Fibroblast of the conjunctiva (primary cell): ENCODE measurements around the gene SCMH1.
"Not testable (repeated sequence)": the region's sequence is repeated elsewhere in the genome, so short reads cannot be mapped to it uniquely, and the experiment has no call there.

Experiments used
- DNase-seq: peaks from one replicate; pipeline ENCODE4 v3.0.0-alpha.2; 2010; ENCODE audit warnings: low read depth

SCMH1 gene

DNA sequence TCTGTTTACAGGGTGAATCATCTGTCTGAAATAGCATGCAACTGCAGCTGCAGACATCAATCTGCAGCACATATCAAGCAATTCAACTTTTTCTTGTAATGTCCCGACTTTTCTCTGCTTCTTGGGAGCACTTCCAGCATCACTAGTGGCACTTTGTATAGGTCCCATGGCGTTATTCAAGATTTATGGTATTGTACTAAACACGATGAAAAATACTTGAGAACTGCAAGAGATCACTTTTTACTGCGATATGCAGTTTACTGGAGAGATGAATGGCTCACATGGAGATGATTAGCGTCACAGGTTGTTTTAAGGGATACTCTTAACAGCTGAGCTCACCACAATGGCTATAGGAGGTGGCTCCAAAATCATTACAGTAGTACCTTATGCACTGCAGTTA, 7.2 kb upstream of the SCMH1 start:
- no peak for DNase-seq

DNA sequence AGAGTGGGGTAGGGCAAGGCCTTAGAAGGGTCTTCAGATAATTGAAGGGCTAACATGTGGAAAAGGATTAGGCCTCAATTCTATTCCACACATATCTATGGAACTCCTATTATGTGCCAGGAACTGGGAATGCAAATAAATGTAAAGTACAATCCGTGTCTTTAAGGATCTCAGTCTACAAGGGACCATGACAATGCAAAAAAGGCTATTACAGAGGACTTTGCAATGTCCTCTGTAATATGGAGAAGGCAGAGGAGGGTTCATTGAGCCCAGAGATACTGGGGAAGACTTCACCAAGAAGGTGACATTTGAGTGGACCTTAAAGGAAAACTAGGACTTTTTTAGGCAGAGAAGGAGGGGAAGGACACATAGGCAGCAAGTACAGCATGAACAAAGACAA, 4.5 kb upstream of the SCMH1 start:
- no peak for DNase-seq

DNA sequence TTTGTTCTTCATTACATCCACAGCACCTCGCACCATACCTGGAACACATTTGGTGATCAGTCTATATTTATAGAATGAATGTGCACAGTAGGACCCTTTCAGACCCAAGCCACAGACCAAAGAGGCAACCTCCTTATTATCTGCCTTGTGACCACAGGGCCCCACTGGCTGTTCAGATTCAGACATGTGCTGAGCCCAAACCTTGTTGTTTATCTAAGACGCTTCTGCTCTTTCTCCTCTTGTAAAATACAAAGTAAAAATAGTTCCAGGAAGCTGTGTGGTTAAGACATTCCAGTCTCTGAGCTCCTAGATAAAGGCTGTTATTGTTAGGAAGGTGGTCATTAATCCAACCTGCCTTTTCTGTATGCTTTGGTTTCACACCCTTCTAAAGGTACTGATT, 3.6 kb upstream of the SCMH1 start:
- no peak for DNase-seq

DNA sequence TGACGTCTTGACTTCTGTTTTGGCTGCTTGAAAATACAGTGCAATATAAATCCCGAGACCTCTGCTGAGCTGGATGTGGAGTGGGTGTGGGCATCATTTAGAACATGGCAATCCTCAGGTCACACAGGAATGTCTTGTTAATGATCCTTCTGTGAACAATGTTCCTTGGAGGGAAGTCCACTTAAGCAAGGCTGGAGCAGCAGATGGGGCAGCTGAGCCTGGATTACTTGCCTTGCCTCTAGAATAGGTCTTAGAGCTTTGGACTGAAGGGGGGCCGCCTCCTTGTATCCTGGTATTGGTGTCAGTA, 926 bp upstream of the SCMH1 start:
- no peak for DNase-seq

DNA sequence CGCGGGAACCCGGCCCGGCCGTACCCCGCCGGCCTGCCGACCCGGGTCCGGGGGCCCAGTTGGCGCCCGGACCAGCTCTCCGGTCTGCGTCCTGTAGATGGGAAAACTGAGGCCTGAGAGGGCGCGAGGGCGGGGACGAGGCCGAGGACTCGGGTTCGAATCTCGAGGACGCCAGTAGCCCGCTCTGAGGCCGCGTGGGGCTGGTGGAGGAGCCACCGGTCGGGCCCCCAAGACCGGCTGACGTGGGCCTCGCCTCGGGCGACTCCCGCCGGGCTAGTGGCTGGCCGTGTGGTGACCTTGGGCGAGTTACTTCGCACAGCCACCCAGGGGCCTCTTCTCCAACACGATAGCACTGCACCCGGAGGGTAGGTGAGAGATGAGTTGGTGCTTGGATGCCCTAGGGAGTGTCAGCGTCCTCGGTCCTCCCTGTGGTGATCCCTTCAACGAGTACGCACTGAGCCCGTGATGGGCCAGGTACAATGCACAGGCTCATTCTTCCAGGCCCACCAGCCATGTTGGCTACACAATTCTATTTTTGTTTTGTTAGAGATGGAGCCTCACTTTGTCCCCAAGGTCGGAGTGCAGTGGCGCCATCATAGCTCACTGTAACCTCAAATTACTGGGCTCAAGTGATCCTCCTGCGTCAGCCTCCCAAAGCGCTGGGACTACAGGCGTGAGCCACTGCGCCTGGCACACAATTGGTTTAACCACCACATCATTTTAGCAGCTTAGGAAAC, 404 bp upstream of the SCMH1 start:
- DNase-seq = no peak

DNA sequence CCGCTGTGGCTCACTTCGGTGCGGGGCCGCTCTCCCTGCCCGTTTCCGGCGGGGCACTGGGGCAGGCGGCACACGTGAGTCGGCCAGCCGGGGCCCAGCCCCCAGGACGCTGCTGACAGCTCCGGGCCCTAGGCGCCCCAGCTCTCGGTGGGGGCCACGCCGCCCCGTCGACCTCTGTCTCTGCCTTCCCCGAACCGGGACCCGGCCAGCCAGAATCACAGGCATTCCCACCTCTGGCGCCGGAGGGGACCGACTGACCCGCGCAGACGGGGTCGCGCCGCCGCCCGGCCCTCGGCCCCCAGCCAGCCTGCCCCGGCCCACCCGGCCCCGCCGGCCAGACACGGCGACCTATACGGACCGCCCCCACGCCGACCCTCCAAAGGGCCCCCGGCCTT, 755 bp downstream of the SCMH1 start:
- no peak for DNase-seq

DNA sequence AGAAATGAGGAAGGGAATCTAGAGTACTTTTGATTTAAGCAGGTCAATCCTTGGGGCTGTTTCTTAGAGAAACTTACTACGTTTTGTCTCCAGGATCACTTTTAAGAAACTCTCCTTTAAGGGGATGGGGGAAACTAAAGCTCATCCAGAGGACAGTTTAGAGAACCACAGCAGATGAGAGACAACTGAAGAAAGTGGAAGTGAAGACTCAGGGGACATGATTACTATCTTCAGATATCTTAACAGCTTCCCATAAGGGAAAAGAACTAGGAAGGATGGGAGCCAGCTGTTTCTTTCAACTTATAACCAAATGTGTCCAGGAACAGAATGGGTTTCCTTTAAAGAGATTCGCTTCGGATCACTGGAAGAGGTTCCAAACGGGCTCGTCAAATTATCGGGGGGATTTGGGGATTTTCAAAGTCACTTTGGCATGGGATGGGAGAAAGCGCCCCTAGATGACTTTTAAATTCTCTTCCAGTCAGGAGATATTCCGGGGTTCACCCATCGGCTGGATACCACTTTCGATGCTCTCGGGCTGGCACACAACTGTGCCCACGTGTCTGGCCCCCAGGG, 1.2 kb downstream of the SCMH1 start:
- DNase-seq = no peak

DNA sequence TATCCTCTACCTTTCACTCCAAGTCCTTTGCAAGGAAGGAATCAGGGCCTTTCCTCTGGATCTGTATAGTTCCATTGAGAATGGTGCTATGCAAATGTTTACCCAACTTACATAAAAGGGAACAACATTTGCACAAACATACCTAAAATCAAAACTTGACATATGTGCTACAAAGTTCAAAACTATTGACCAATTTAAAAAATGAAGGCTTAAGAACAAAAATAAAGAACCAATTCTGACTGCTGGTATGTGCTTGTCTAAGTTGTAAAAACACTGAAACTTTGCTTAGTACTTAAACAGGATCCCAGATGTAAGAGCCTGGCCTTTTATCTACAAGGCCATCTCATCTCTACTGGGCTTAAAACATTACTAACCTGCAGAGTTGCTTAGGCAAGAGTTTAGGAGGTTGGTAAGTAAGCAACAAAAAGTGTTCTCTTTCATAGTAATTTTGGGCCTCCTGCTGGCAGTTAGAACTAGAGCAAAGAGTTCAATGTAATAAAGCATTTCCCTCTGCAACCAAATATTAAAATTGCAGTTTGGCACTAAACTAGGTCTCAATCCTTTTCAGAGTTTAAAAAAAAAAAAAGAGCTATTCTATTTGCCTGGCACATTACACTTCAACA, 2.0 kb downstream of the SCMH1 start:
- peak; percentile 60 for DNase-seq

DNA sequence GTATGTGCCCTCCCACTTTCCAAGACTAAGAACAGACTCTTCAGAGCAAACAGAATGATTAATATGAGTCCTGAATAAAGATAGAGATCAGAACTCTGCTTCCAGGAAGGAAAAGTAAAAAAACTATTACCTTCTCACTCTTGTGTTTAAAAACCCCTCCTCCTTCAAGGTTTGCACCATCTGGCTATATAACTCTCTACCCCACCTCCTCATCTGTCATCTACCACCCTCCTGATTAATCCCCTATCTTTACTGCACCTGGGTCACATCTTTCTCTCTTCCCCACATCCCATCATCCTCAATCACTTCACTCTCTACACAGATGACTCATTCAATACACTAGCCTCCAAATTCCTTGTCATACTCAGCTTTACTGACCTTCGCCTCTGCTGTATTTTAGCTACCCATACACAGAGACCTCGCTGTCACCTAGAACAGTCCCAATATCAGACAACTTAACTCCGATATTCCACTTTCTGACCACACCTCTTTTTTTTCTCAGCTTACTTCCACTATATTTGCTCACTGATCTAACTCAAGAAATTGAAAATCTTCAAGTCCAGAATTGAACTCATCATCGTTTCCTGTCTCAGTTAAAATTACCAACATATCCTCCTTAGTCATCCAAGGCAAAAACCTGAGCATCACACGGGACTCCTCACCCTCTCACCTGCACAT, 3.7 kb downstream of the SCMH1 start:
- DNase-seq = no peak

DNA sequence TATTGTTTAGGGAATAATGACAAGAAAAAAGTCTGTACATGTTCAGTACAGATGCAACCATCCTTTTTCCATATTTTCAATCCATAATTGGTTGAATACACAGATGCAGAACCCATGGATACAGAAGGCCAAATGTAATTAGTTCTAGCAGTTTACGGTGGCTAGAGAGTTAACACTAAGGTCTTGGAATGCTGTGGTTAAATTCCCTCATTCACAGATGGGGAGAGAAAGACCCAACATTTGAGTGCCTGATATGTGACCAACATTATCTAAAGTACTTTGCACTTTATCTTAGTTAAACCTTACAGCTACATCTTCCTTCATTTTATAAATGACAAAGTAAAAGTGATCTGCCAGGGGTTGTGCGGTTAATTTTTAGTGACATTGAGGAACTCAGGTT, 5.3 kb downstream of the SCMH1 start:
- DNase-seq = no peak

DNA sequence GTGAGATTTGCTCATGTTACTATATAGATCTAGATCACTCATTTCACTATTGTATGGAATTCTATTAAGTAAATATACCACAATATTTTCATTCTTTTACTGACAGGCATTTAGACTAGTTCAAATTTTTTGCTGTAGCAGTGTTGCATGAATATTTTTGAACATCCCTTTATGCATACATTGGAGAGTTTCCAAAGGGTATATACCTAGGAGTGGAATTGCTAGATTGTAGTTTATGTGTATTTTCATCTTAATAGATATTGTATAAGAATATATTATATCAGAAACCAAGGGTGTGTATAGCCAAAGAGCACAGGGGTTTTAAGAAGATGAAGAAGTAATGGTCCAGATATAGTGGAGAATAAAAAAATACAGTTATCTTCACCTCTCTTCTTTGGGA, 6.2 kb downstream of the SCMH1 start:
- no peak for DNase-seq

DNA sequence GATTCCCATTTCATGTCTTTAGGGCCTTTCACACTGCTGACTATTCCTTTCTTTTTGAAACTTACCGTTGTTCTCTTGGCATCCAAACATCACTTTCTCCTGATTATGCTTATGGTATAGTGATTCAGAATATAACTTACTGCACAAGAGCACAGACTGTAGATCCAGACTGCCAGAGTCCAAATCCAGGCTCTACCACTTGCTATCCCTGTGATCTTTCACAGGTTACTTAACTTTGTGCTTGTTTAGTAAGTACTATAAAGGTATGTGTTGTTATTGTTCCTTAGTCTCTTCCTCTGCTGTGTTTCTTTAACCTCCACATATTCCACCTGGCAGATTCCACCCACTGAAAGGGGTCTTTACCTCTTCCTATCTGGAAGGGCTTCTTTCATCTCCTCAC, 8.4 kb downstream of the SCMH1 start:
- no peak for DNase-seq

DNA sequence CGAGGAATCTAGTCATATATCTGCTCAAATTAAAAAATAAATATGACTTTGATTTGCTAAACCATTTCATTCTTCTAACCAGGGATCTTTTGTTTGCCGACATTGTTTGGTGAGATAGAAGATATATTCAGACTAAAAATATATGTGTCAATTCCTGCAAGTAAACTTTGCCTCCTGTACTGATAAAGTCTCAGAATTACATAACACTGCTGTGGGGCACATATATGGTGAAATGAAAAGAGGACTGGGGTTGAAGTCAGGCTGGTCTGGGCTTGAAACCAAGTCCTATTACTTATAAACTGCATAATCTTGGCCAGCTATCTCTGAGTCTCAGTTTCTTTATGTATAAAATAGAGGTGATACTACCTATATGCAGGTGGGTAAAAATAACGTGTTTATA, 9.8 kb downstream of the SCMH1 start:
- no peak for DNase-seq

DNA sequence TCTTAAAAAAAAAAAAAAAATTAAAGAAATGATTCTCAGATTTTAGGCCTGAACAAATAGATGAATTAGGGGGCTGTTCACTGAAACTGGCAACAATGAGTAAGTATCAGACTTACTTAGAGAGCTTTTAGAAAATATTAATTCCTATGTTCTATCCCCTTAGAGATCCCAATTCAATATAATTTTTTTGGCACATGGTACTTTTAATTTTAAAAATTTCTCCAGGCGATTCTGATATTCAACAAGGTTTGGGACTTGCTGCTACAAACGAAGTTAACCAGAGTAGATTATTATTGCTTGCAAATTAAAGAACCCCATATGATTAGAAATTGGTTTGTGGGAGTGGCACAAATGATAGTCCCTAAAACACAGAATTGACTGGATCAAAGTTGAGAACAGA, 11.4 kb downstream of the SCMH1 start:
- DNase-seq = no peak

DNA sequence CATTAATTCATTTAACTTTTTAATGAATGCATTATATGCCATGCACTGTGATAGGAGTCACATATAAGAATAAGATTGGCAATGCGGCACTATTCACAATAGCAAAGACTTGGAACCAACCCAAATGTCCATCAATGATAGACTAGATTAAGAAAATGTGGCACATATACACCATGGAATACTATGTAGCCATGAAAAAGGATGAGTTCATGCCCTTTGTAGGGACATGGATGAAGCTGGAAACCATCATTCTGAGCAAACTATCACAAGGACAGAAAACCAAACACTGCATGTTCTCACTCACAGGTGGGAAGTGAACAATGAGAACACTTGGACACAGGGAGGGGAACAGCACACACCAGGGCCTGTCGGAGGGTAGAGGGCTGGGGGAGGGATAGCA, 12.9 kb downstream of the SCMH1 start:
- DNase-seq = not testable (repeated sequence)

DNA sequence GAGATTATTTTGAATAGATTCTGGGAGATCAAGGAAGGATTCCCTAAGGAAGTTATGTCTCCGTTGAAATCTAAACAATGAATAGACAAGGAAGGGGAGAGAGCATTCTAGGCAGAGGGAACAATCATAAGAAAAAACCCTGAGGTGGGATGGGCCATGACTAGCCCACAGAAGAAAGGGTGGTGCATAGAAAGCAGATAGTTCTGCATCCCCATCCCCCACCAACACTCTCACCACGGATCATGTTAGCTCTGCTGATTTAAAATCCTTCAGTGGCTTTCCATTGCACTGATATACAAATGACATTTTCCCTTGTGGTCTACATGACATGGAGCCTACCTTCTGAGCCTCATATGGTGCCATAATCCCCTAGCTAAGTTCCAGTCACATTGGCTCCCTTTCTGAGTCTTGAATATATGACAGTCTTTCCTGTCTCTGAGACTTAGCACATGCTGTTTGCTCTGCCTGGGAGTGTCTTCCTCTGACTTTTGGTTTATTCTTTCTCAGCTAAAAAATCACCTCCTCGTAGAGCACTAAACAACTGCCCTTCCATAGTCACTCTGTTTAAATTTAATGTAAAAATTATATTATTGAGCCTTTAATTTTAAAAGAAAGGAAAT, 15.2 kb downstream of the SCMH1 start:
- no peak for DNase-seq

DNA sequence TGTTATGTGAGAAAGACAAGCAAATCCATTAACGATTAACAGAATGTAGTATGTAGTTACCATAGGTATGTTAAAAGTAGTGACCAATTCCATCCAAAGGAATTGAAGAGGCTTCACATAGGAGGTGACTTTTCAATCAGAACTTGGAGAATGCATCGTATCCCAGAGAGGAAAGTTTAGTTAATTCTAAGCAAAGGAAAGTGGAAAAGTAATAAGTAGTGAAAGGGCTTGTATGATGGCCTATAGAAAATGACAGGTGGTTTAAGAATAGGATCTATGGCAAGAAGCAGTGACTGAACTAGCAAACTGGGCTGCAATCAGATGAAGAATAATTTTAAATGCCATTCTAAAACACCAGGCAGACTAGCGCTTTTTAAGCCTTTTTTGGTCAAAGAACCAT, 16.6 kb downstream of the SCMH1 start:
- DNase-seq = no peak

DNA sequence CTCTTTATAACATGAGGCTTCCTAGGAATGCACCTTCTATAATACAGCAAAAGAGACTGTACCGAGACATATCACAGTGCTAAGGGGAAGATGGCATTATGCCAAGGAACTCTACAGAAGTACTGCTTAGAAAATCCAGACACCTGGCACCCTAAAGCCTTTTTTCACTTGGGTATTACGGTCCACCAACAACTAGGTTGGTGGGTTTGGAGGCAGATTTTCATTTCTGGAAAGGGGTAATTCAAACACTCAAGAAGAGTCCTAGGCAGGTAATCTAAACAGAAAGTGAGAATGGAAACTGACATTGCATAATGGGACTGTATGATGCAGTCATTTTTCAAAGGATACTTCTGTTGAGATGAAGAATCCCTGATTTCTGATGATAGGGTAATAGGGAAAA, 19.6 kb downstream of the SCMH1 start:
- DNase-seq = no peak

DNA sequence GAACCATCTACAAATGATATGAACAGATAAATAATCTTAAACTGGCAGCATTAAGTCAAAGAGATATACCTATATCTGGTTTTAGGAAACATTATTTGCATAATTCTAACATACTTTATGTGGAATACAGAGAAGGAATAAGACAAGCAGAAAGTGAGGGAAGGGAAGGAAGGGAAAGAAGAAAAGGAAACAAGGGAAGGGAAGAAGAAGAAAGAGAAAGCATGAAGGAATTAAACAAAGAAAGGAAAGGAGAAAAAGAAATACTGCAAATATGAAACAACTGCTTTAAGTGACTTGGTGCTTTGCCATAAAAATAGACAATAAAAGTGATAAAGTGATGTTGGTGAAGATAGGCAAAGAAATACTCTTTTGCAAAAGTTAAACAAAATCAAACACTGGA, 20.1 kb downstream of the SCMH1 start:
- no peak for DNase-seq

DNA sequence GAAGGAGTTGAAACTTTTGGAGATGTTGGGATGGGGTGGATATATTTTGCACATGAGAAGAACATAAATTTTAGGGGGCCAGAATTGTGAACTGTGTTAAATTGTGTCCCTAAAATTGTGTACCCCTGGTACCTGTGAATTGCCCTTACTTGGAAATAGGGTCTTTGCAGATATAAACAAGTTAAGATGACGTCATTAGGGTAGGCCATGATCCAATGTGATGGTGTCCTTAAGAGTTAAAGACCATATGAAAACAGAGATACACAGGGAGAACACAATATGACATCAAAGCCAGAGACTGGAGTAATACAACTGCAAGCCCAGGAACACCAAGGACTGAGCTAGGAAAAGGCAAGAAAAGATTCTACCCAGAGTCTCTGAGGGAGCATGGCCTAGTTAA, 24.0 kb downstream of the SCMH1 start:
- DNase-seq = no peak

DNA sequence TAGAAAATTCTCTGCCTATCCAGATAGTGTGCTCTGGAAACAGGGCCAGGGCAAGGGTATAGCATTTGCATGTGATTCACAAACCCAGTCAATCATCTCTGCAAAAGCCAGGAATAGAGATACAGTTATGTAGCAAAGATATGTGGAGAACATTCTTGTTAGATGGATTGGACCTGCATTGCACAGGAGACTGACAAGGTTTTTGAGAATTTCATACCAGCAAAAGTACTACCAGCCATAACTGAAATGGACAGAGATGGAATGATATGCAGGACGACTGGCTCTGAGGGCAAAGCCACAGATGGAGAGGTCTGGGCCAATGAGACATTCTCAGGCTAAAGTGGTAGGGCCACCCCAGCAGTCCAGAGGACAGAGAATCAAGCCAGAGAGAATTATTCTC, 24.7 kb downstream of the SCMH1 start:
- no peak for DNase-seq

DNA sequence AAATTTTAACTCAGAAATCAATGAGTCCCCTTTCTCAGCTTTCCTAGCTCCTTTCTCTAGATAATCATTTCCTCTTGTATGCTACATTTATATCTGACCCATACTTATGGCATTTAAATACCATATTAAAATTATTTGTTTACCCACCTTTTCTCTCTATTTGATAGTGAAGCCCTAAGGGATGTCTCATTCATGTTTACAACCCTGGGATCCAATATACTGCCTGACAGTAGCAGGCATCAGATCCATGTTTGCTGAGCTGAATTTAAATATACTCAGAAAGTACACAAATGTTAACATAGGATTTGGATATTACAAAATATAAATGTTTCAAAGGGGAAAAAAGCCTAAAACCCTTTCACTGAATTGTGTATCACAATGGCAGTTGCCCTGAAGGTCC, 26.5 kb downstream of the SCMH1 start:
- no peak for DNase-seq

DNA sequence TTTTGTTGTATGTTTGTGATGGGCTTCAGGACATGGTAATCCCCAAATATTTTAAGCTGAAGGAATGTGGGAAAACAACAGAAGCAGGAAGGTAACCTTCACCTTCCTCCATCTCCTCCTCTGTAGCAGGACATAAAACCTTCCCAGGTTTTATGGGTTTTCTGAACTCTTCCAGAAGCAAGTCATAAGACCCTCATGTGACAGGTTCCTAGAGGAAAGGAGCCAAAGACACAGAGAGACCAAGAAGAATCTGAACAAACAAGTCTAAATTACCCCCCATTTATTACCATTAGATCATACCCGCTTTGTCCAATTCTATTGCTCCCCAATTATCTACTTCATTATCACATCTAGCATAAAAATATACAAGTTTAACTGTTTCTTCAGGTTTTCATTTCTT, 28.8 kb downstream of the SCMH1 start:
- no peak for DNase-seq
